NT2/D1 (cell line): Measurements from ENCODE around the gene EFNA2.

Source experiments
- DNase-seq: peaks from one replicate; pipeline ENCODE4 v3.0.0-alpha.2; 2011; ENCODE audit warnings: low read depth, low spot score
- H3K27me3 ChIP-seq: 2 replicates; pipeline ENCODE4 v1.6.0; 2011; ENCODE audit warnings: mild to moderate bottlenecking; ENCODE audit not compliant: insufficient read length, insufficient read depth
- H3K36me3 ChIP-seq: 2 replicates; pipeline ENCODE4 v1.6.1; 2011; ENCODE audit warnings: mild to moderate bottlenecking, low read length, mixed read lengths; ENCODE audit not compliant: insufficient read depth, insufficient read length
- H3K4me1 ChIP-seq: 2 replicates; pipeline ENCODE4 v1.5.1; 2011; ENCODE audit not compliant: insufficient read depth, insufficient read length
- H3K4me3 ChIP-seq: 2 replicates; pipeline ENCODE4 v1.5.1; 2011; ENCODE audit warnings: low read depth; ENCODE audit not compliant: insufficient read length
- H3K9ac ChIP-seq: 2 replicates; pipeline ENCODE4 v1.6.0; 2011; ENCODE audit warnings: low read depth; ENCODE audit not compliant: insufficient read length
- H3K9me3 ChIP-seq: 2 replicates; pipeline ENCODE4 v1.5.1; 2011; ENCODE audit warnings: mild to moderate bottlenecking, low read length; ENCODE audit not compliant: insufficient read depth
- SUZ12 ChIP-seq: IDR thresholded peaks from 2 replicates; pipeline ENCODE4 v1.6.1; 2011; ENCODE audit not compliant: insufficient read length, insufficient read depth; ENCODE audit errors: extremely low read depth
- YY1 ChIP-seq: IDR thresholded peaks from 2 replicates; pipeline ENCODE4 v1.6.1; 2011; ENCODE audit not compliant: insufficient read length, insufficient read depth
- ZNF274 ChIP-seq: IDR thresholded peaks from 2 replicates; pipeline ENCODE4 v1.6.1; 2011; ENCODE audit warnings: mild to moderate bottlenecking, low read depth, low read length

The EFNA2 gene

GRCh38 chr19:1291761-1292418, 6.2 kb downstream of the EFNA2 start:
- H3K9me3 ChIP-seq, result no peaks in the 10 kb centered on the region
- no peak for DNase-seq
- H3K36me3 ChIP-seq, result peaks cover 13% of the 10 kb centered on the region
- TF ChIP-seq ZNF274, result no peak
- no peak for TF ChIP-seq YY1
- TF ChIP-seq SUZ12, result no peak
- no peak overlapping the region for H3K4me3 ChIP-seq
- no peaks in the 10 kb centered on the region for H3K27me3 ChIP-seq
- peaks cover 28% of the 10 kb centered on the region for H3K4me1 ChIP-seq
- no peak overlapping the region for H3K9ac ChIP-seq

DNA sequence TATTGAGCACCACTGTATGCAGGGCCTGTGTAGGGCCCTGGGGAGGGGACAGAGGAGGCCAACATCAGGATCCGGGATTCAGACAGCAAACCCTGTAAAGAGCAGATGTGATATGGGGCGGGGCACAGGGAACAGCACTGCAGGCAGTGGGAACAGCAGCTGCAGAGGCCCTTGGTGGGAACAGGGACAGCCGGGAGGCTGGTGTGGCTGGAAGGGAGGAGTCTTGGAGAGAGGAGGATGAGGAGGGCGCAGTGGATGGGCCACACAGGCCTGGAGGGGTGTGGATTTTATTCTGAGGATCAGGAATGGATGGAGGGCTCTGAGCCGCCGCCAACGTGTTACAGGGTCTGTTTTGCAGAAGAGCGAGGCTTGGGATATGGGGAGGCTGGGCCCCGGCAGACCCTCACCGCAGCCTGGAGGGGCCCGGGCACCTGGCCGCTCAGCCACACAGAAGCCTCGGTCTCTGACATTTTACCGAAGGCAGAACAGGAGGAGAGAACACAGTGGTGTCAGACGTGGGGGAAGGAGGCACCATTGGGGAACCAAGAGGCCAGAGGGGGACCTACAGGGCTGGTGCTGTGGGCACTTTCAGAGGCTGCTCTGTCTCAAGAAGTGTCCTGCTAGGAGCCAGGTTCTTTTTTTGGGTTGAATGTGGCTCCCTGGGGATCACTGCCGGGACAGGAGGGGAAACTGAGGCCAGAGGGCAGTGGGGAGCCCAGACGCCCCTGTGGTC, 6.9 kb downstream of the EFNA2 start:
- TF ChIP-seq ZNF274, result no peak
- no peak for TF ChIP-seq SUZ12
- TF ChIP-seq YY1, result no peak
- H3K4me3 ChIP-seq, result no peak overlapping the region
- peak overlapping the region; percentile 5 for H3K9ac ChIP-seq
- no peaks in the 10 kb centered on the region for H3K9me3 ChIP-seq
- H3K36me3 ChIP-seq, result peaks cover 18% of the 10 kb centered on the region
- no peak for DNase-seq
- H3K27me3 ChIP-seq, result no peaks in the 10 kb centered on the region
- peaks cover 28% of the 10 kb centered on the region for H3K4me1 ChIP-seq

- Histone ChIP-seq H3K9me3 (no peaks in the 10 kb centered on the region), H3K9ac (no peak overlapping the region), H3K36me3 (peaks cover 25% of the 10 kb centered on the region), H3K27me3 (no peaks in the 10 kb centered on the region), H3K4me1 (peaks cover 28% of the 10 kb centered on the region), H3K4me3 (no peak overlapping the region)
- no peak for DNase-seq
- TF ChIP-seq ZNF274, result no peak
- no peak for TF ChIP-seq SUZ12
- no peak for TF ChIP-seq YY1
Observed at GRCh38 chr19:1293782-1294604, 8.3 kb downstream of the EFNA2 start.

- no peak for DNase-seq
- H3K36me3 ChIP-seq, result peaks cover 27% of the 10 kb centered on the region
- H3K9me3 ChIP-seq, result no peaks in the 10 kb centered on the region
- TF ChIP-seq YY1 (no peak), ZNF274 (no peak), SUZ12 (no peak)
- no peak overlapping the region for H3K4me3 ChIP-seq
- H3K4me1 ChIP-seq, result peaks cover 24% of the 10 kb centered on the region
- no peaks in the 10 kb centered on the region for H3K27me3 ChIP-seq
- no peak overlapping the region for H3K9ac ChIP-seq
Observed at GRCh38 chr19:1294688-1295087, 9.0 kb downstream of the EFNA2 start.

- Histone ChIP-seq H3K4me1 (peaks cover 19% of the 10 kb centered on the region), H3K36me3 (peaks cover 29% of the 10 kb centered on the region), H3K27me3 (no peaks in the 10 kb centered on the region), H3K4me3 (no peak overlapping the region), H3K9ac (no peak overlapping the region), H3K9me3 (no peaks in the 10 kb centered on the region)
- DNase-seq, result no peak
- no peak for TF ChIP-seq ZNF274
- TF ChIP-seq YY1, result no peak
- no peak for TF ChIP-seq SUZ12
Observed at GRCh38 chr19:1295169-1296012, 9.7 kb downstream of the EFNA2 start.

DNA sequence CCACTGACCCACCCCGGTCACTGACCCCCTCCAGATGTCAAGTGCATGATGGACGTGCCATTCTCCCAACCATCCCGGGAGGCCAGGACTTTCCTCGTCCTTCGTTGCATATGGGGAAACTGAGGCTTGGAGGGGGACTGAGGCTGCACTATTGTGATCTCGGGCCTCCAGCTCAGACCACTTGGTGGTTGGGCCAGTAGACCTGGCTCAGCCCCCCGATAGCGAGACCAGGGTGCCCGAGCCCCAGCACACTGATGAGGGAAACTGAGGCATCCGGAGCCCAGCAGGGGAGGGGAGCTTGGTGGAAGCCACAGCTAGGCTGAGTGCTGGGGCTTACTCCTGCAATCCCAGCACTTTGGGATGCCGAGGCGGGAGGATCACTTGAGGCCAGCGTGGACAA, 10.4 kb downstream of the EFNA2 start:
- Histone ChIP-seq H3K4me1 (peaks cover 13% of the 10 kb centered on the region), H3K36me3 (peaks cover 32% of the 10 kb centered on the region), H3K27me3 (no peaks in the 10 kb centered on the region), H3K9me3 (no peaks in the 10 kb centered on the region), H3K4me3 (no peak overlapping the region), H3K9ac (no peak overlapping the region)
- no peak for TF ChIP-seq SUZ12
- no peak for TF ChIP-seq YY1
- TF ChIP-seq ZNF274, result no peak
- DNase-seq, result no peak
